Tibial artery (tissue), 4 donors: ENCODE data around the gene SPAG9.
"Not testable (repeated sequence)": the region's sequence is repeated elsewhere in the genome, so short reads cannot be mapped to it uniquely, and the experiment has no call there.

ENCODE experiments used
- DNase-seq, 2 donors: peaks; one replicate each; pipeline ENCODE4 v3.0.0-alpha.2; 2019
- H3K27ac ChIP-seq, 2 donors: fragments of 200-600 bp; sonication (generic) in 1 of 2; 1 replicate in 1 of 2; 2 replicates in 1 of 2; pipeline ENCODE4 v1.5.1; 2018 to 2019; ENCODE audit warnings: mild to moderate bottlenecking in 1 of 2
- H3K27me3 ChIP-seq, 2 donors: fragments of 200-600 bp; sonication (generic) in 1 of 2; one replicate each; pipeline versions ENCODE4 v1.5.1 to v1.6.0; 2016 to 2019
- H3K36me3 ChIP-seq, 3 donors: fragments of 200-600 bp; sonication (generic) in 2 of 3; one replicate each; pipeline ENCODE4 v1.5.1; 2016 to 2019; ENCODE audit warnings: mild to moderate bottlenecking in 2 of 3
- H3K4me1 ChIP-seq, 4 donors: fragments of 200-600 bp; sonication (generic) in 2 of 4; 1 replicate in 3 of 4; 2 replicates in 1 of 4; pipeline ENCODE4 v1.5.1; 2016 to 2019
- H3K4me3 ChIP-seq, 2 donors: fragments of 200-600 bp; sonication (generic) in 1 of 2; 1 replicate in 1 of 2; 2 replicates in 1 of 2; pipeline ENCODE4 v1.5.1; 2018 to 2019; ENCODE audit warnings: mild to moderate bottlenecking in 2 of 2
- H3K9me3 ChIP-seq, 3 donors: fragments of 200-600 bp; sonication (generic) in 1 of 3; one replicate each; pipeline ENCODE4 v1.5.1; 2016 to 2019
- CTCF ChIP-seq, 2 experiments: fragments of 200-600 bp in 1 of 2; fragments of 450-650 bp in 1 of 2; IDR thresholded peaks; one replicate each; pipeline ENCODE4 v1.5.1; 2017 to 2019; ENCODE audit warnings: antibody characterized with exemption in 2 of 2, mild to moderate bottlenecking in 1 of 2, moderate library complexity in 1 of 2
- intact Hi-C: fragments of 100-400 bp; cut with DNase I; formaldehyde crosslinking; loops from one replicate; pipeline ENCODE4 v1.15.0; 2023; ENCODE audit warnings: low total_unique reads

The SPAG9 gene

GRCh38 chr17:50943575-50943933 lies 177.1 kb downstream of the SPAG9 start:
- peak in 1 of 2 donors; percentile 54 for DNase-seq
- Histone ChIP-seq H3K36me3 (no peaks in the 10 kb centered on the region), H3K27me3 (no peaks in the 10 kb centered on the region), H3K4me3 (no peak overlapping the region), H3K27ac (peak overlapping the region; percentile 85 to 96), H3K9me3 (no peaks in the 10 kb centered on the region), H3K4me1 (peaks cover 0 to 30% (median 23%) of the 10 kb centered on the region in 4 donors)
- intact Hi-C loops, result no loop called here
- no peak for TF ChIP-seq CTCF (IDR thresholded peaks at IDR 0.05)

- H3K27ac ChIP-seq, H3K4me3 ChIP-seq, intact Hi-C loops, H3K9me3 ChIP-seq, H3K27me3 ChIP-seq, H3K36me3 ChIP-seq, DNase-seq: not testable (repeated sequence)
- peaks cover 0 to 20% (median 15%) of the 10 kb centered on the region in 4 donors for H3K4me1 ChIP-seq
These were observed 179.0 kb downstream of the SPAG9 start for GRCh38 chr17:50941676-50942048.

- H3K36me3 ChIP-seq, result no peaks in the 10 kb centered on the region
- H3K27ac ChIP-seq, result no peak overlapping the region
- intact Hi-C loops, result no loop called here
These were observed 180.6 kb downstream of the SPAG9 start for GRCh38 chr17:50939795-50940684.

GRCh38 chr17:50939542-50939794 lies 181.2 kb downstream of the SPAG9 start:
- no peak for TF ChIP-seq CTCF (IDR thresholded peaks at IDR 0.05)
- H3K27ac ChIP-seq, result no peak overlapping the region
- intact Hi-C loops, result no loop called here
- no peak for DNase-seq
- H3K27me3 ChIP-seq, result no peaks in the 10 kb centered on the region
- H3K4me1 ChIP-seq, result peaks cover 0 to 29% (median 20%) of the 10 kb centered on the region in 4 donors
- H3K9me3 ChIP-seq, result no peaks in the 10 kb centered on the region
- H3K4me3 ChIP-seq, result no peak overlapping the region
- no peaks in the 10 kb centered on the region for H3K36me3 ChIP-seq

More at GRCh38 chr17:50939795-50940684, 180.6 kb downstream of the SPAG9 start:
- Histone ChIP-seq H3K4me1 (peaks cover 0 to 30% (median 22%) of the 10 kb centered on the region in 4 donors), H3K27me3 (no peaks in the 10 kb centered on the region), H3K9me3 (no peaks in the 10 kb centered on the region), H3K4me3 (no peak overlapping the region)
- no peak for DNase-seq
- TF ChIP-seq CTCF (IDR thresholded peaks at IDR 0.05), result no peak

GRCh38 chr17:50938821-50939541 lies 181.7 kb downstream of the SPAG9 start:
- H3K4me3 ChIP-seq, result no peak overlapping the region
- no peaks in the 10 kb centered on the region for H3K27me3 ChIP-seq
- H3K36me3 ChIP-seq, result no peaks in the 10 kb centered on the region
- H3K9me3 ChIP-seq, result no peaks in the 10 kb centered on the region
- H3K4me1 ChIP-seq, result peaks cover 0 to 24% (median 16%) of the 10 kb centered on the region in 4 donors
- no peak for TF ChIP-seq CTCF (IDR thresholded peaks at IDR 0.05)
- no peak for DNase-seq
- intact Hi-C loops, result no loop called here
- no peak overlapping the region for H3K27ac ChIP-seq

DNA sequence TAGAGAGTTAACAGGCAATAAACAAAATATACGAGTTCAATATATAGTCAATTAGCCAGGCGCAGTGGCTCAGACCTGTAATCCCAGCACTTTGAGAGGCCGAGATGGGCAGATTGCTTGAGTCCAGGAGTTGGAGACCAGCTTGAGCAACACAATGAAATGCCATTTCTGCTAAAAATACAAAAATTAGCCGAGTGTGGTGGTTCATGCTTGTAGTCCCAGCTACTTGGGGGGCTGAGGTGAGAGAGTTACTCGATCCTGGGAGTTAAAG lies 184.7 kb downstream of the SPAG9 start:
- Histone ChIP-seq H3K27me3 (no peaks in the 10 kb centered on the region), H3K4me3 (no peak overlapping the region), H3K36me3 (no peaks in the 10 kb centered on the region), H3K27ac (peak overlapping the region; percentile 96 to 97), H3K9me3 (no peaks in the 10 kb centered on the region), H3K4me1 (peaks cover 0 to 36% (median 24%) of the 10 kb centered on the region in 4 donors)
- DNase-seq, result no peak
- intact Hi-C loops, result no loop called here
- TF ChIP-seq CTCF (IDR thresholded peaks at IDR 0.05), result no peak
